Measurements from ENCODE around the gene PMF1.

DNA sequence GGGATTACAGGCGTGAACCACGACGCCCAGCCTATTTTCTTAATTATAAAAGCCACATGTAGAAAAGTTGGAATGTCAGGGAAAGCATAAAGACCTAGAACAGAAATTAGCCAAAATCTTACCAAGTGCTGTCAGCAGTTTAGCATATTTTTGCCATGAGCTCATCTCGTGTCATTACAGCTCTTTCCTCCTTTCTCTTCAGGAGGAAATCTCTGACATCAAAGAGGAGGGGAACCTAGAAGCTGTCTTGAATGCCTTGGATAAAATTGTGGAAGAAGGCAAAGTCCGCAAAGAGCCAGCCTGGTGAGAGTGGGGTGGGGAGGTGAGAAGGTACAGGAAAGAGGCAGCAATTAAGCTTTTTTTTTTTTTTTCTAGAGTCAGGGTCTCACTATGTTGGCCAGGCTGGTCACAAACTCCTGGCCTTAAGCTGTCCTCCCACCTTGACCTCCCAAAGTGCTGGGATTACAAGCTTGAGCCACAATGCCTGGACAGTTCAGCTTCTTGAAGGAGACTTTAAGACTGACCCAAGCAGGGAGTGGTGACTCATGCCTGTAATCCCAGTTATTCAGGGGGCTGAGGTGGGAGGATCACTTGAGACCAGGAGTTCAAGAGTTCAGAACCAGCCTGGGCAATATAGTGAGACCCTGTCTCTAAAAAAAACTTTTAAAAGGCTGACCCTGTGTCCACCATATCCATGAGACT lies 20.8 kb downstream of the PMF1 start:
- TF ChIP-seq POLR2AphosphoS5 (IDR thresholded peaks at IDR 0.05; ENCODE audit: insufficient read depth, low read depth, low read length) (no peak), POLR2A (IDR thresholded peaks at IDR 0.05; ENCODE audit: low read depth, low read length) (no peak)
- TF ChIP-seq, protein P1, sequence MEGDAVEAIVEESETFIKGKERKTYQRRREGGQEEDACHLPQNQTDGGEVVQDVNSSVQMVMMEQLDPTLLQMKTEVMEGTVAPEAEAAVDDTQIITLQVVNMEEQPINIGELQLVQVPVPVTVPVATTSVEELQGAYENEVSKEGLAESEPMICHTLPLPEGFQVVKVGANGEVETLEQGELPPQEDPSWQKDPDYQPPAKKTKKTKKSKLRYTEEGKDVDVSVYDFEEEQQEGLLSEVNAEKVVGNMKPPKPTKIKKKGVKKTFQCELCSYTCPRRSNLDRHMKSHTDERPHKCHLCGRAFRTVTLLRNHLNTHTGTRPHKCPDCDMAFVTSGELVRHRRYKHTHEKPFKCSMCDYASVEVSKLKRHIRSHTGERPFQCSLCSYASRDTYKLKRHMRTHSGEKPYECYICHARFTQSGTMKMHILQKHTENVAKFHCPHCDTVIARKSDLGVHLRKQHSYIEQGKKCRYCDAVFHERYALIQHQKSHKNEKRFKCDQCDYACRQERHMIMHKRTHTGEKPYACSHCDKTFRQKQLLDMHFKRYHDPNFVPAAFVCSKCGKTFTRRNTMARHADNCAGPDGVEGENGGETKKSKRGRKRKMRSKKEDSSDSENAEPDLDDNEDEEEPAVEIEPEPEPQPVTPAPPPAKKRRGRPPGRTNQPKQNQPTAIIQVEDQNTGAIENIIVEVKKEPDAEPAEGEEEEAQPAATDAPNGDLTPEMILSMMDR (IDR thresholded peaks at IDR 0.05; ENCODE audit: extremely low read depth in 1 of 2, insufficient read depth in 1 of 2, low read depth in 1 of 2, low read length in 2 of 2): no peak

Measured in endothelial cell of umbilical vein (primary cell).